ENCODE data around the gene PAX9.

DNA sequence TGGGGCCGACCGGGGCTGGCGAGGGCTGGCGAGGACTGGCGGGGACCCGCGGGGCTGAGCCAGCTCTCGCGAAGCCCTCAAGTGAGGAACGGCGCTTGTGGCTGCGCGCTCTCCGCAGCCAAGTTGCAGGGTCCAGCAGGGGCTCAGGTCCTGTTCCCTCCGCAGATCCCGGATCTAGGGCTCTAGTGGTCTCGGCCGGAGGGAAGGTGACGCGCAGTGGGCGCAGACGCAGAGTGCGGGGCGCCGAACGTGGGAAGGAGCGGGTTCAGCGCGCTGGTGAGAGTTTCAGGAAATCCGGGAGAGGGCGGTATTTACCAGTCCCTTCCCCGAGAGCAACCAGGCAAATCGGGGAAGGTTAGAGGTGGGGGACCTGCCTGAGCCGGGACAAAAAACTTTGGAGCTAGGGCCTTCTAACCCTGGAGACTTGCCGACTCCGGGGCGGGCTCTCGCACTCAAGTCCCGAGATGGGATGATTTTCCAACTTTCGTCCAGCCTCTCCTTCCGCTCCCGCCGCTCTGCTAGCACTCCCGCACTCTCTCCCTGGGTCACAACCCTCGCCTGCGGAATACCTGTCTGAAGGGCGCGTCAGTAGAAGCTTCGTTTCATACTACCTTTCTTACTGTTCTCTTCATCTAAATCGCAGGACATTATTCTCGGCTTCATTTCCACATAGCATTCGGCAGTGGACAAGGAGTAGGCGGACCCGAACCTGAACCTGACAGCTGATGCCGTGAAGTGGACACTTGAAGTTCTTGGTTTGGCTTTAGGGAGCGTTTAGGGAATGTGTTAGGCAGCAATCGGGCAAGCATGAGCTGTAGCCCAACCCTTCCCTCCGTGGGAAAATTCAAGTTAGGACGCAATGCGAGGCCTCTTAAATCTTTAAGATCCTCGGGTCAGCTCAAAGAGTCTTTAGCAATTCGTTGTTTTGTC lies 13.6 kb upstream of the PAX9 start:
- no peak for TF ChIP-seq POLR2A (IDR thresholded peaks at IDR 0.05)
- TF ChIP-seq, protein P1, sequence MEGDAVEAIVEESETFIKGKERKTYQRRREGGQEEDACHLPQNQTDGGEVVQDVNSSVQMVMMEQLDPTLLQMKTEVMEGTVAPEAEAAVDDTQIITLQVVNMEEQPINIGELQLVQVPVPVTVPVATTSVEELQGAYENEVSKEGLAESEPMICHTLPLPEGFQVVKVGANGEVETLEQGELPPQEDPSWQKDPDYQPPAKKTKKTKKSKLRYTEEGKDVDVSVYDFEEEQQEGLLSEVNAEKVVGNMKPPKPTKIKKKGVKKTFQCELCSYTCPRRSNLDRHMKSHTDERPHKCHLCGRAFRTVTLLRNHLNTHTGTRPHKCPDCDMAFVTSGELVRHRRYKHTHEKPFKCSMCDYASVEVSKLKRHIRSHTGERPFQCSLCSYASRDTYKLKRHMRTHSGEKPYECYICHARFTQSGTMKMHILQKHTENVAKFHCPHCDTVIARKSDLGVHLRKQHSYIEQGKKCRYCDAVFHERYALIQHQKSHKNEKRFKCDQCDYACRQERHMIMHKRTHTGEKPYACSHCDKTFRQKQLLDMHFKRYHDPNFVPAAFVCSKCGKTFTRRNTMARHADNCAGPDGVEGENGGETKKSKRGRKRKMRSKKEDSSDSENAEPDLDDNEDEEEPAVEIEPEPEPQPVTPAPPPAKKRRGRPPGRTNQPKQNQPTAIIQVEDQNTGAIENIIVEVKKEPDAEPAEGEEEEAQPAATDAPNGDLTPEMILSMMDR (IDR thresholded peaks at IDR 0.05 in 8 of 11, conservative IDR thresholded peaks at IDR 0.05 in 3 of 11) = peak in 2 of 11 experiments; percentile 14 to 30

All from spleen (tissue), 7 donors.